GM18517 (cell line): Measurements from ENCODE around the gene CREB3L1.

ENCODE experiments used
- ATAC-seq: cut with Tn5 transposase; IDR thresholded peaks from one replicate; pipeline ENCODE4 v1.9.1; 2021; ENCODE audit warnings: mild to moderate bottlenecking, moderate library complexity; ENCODE audit not compliant: unreplicated experiment

CREB3L1 gene

GRCh38 chr11:46321757-46322156 is 44.3 kb downstream of the CREB3L1 start:
- ATAC-seq = no peak

- ATAC-seq = no peak
Observed at GRCh38 chr11:46322759-46323158, 45.3 kb downstream of the CREB3L1 start.

GRCh38 chr11:46326813-46327416 is 49.5 kb downstream of the CREB3L1 start:
- ATAC-seq = no peak

- ATAC-seq = no peak
Observed at GRCh38 chr11:46327829-46328228, 50.4 kb downstream of the CREB3L1 start.

GRCh38 chr11:46330154-46330553 is 52.7 kb downstream of the CREB3L1 start:
- ATAC-seq = no peak

- no peak for ATAC-seq
Observed at GRCh38 chr11:46330563-46331281, 53.3 kb downstream of the CREB3L1 start.

GRCh38 chr11:46331282-46331984 is 54.0 kb downstream of the CREB3L1 start:
- ATAC-seq = no peak

- no peak for ATAC-seq
Observed at GRCh38 chr11:46332093-46332567, 54.7 kb downstream of the CREB3L1 start.

GRCh38 chr11:46332568-46333393 is 55.3 kb downstream of the CREB3L1 start:
- ATAC-seq = no peak

- ATAC-seq = no peak
Observed at GRCh38 chr11:46333394-46333947, 56.0 kb downstream of the CREB3L1 start.

- ATAC-seq = no peak
Observed at GRCh38 chr11:46334211-46334610, 56.7 kb downstream of the CREB3L1 start.

- ATAC-seq = no peak
Observed at GRCh38 chr11:46335271-46335670, 57.8 kb downstream of the CREB3L1 start.

GRCh38 chr11:46335890-46336562 is 58.6 kb downstream of the CREB3L1 start:
- ATAC-seq = no peak

GRCh38 chr11:46336563-46337180 is 59.2 kb downstream of the CREB3L1 start:
- no peak for ATAC-seq

- no peak for ATAC-seq
Observed at GRCh38 chr11:46337626-46338345, 60.3 kb downstream of the CREB3L1 start.

- ATAC-seq = no peak
Observed at GRCh38 chr11:46338636-46338987, 61.1 kb downstream of the CREB3L1 start.

- ATAC-seq = no peak
Observed at GRCh38 chr11:46338988-46339666, 61.7 kb downstream of the CREB3L1 start.

- no peak for ATAC-seq
Observed at GRCh38 chr11:46339816-46340215, 62.4 kb downstream of the CREB3L1 start.

GRCh38 chr11:46341454-46341853 is 64.0 kb downstream of the CREB3L1 start:
- ATAC-seq = no peak
